Measurements from ENCODE around the gene ADAM23. TPM values are rescaled to one million over a fixed set of nuclear protein-coding genes. Genes with fewer than 3 reads are reported as not detected.

Gene ADAM23
- total RNA-seq, 1 donor from 2014 or later: 2.4 TPM

DNA sequence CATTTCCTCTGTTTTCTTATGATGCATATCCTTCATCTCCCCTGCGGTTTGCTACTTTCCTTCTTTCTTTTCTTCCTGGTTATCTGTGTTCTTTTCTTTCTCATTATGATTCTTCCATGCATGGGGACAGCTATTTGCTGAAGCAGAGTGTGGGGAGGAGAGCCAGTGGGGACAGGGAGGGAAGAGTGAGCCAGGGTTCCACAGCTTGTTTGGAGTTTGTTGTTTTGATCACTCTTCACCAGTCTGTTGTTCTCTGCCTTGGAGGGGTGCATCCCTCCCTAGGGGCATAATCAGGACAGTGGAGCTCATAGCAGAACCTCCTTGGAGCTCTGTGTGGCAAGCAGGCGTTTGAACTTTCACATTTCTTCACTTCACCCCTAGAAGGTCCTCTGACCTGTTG, 68.0 kb downstream of the ADAM23 start:
- no peak for DNase-seq (ENCODE audit: low spot score)

DNA sequence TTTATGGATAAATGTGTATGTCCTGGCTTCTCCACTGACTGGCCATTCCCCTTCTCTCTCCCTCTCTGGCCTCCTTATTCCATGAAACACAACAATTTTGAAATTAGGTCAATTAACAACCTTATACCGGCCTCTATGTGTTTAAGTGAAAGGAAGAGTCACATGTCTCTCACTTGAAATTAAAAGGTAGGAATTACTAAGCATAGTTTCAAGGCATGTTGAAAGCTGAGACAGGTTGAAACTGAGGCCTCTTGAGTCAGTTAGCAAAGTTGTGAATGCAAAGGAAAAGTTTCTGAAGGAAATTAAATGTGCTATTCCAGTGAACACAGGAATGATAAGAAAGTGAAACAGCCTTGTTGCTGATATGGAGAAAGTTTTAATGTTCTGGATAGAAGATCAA, 69.7 kb downstream of the ADAM23 start:
- DNase-seq (ENCODE audit: low spot score): no peak

DNA sequence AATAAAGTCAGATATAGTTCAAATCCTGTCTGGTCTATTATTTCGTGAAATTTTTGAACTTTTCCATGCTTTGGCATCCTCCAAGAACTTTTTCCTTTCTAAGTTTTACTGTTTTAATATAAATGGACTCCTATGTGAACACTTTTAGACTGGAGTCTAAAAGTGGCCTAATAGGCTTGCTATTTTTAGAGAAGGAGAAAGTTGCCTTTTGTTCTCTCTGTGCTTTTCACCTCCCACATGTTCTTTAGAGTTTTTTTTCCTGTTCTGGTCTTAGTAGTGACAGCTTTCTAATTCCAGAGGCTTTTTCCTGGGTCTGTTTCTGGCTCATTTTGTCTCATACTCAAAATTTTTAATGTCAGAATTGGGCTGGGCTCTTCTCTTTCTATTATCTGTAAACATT, 72.2 kb downstream of the ADAM23 start:
- no peak for DNase-seq (ENCODE audit: low spot score)

DNA sequence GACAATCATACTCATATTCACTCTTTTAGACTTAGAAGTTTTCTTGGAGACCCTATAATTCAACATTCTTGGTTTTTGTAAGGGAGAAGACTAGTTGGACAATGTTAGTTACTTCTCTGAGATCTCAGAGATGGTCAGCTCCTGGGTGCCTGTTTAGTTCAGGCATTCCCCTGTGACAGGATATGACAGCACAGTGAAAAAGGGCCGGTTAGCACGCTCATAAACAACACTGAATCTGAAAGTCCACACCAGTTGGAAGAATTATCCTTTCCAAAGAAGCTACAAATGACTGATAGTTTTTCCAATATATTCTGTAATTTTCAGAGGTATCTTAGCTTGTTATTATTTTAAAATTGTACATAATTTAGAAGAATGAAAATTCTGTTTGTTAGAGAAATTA, 75.7 kb downstream of the ADAM23 start:
- DNase-seq (ENCODE audit: low spot score): no peak

DNA sequence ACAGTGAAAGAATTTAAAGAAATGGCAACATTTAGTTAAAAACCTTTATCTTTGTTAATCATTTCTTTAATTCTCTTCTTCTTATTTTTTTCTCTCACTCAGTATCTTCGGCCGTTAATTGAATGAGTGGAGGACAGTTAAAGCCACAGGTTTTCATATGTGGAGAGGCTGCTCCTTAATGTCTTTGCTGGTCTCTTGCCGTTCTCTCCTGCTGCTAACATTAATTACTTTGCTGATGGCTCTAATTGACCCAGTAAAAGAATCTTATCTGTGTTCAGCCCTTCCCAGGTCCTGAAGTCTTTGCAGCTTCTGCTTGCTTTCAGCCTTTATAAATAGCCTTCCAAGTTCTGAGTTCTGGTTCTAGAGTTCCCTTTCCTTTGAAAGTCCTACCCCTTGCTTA, 77.1 kb downstream of the ADAM23 start:
- DNase-seq (ENCODE audit: low spot score): no peak

DNA sequence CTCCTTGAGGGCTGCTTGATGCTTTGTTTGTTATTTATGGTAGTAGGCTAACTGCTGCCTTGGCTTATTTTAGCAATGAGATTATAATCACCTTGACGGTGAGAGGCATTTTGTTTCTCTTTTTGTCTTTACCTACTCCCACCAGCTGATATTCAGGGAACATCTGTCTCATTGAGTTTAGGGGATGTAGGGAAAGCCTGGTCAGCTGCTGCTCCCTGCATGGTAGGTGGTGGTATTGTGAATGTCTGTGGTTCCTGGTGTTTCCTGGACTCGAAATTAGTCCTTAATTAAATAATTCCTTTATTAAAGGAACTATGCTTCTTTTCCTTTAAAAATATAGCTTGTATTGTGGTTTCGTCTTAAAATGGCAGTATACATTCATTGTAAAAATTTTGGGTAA, 77.8 kb downstream of the ADAM23 start:
- no peak for DNase-seq (ENCODE audit: low spot score)

DNA sequence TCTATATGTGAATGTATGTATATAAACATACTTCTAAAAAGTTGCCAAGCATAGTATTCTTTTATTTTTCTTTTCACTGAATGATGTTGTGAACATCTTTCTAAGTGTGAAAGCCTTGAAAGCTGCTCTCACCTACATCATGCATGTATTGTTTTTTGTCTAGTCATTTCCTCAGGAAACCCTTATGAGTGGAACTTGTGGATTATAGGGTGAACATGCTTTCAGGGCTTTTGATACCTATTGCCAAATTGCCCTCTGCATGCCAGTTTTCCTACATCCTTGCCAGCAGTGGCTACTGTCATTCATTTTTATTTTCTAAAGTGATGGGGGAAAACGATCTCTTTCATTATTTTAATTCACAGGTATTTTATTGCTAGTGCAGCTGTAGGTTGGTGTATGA, 78.3 kb downstream of the ADAM23 start:
- DNase-seq (ENCODE audit: low spot score): no peak

DNA sequence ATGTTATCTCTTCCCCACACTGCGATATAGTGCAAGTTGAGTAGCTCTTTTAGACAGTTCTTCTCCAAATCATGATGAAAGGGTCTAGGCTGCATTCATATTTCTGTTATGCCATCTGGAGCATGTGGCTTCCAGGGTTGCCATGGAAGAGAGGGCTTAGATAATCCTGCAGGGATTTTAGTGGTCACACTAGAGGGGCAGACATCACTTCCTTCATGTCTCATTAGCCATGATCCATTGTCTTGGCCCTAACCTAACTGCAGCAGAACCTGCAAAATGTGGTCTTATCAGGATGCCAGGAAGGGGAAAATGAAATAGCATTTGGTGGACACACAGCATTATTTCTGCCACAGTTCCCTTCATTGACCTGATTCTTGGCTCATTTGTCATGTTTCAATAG, 83.1 kb downstream of the ADAM23 start:
- no peak for DNase-seq (ENCODE audit: low spot score)

DNA sequence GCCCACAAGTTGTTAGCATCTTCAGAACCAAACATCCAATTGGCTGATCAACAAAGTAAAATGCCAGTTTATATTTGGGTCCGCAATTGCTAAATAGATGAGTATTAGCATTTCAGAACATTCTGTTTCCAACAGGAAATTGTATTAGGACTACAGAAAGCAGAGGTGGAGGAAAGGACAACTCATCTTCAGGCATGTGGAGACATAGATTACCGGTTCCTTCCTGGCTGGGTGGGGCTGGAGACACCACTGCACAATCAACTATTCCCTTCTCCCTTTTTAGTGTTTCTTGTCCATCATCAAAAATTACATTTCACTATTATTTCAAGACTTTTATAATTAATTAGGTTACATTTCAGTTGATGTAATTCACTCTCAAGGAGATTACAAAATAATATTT, 83.8 kb downstream of the ADAM23 start:
- no peak for DNase-seq (ENCODE audit: low spot score)

DNA sequence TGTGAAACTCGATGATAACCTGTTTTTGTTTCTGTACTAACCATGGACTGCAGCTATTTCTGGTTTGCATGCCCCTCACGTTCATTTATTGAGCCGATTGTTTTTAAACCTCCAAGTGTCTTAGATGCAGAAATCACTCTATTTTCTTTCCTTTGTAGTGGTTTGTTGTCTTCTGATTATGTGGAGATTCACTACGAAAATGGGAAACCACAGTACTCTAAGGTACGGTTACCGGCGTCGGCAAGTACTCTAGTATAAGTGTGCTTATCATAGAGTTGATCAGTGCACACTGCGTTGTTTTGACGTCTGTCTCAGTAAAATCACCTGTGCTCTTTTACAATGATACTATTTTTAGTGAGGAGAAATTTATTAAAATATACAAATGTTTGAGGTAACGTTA, 87.4 kb downstream of the ADAM23 start:
- no peak for DNase-seq (ENCODE audit: low spot score)

DNA sequence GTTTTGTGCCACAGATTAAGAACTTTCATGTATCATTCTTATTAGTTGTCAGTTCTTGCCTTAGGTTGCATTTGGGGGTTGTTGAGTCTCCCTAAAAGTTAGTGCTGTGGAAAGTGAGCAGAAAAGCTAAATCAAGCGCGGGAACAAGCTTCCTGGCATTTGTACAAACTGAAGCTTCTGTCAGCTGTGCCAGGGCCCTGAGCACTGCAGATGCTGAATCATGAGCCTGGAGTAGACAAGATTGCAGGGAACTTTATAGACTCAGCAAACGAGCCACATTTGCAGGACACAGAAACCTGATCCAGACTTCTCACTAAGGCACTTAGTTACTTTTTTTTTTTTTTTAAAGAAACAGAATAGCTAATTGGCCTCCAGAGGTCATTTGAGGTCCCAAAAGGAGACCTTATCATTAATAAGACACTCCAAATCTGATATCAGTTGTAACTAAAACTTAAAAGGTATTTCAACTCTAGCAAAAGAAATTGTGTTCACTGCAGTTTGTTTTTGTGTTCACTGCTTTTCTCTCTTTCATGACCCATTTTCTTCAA, 88.7 kb downstream of the ADAM23 start:
- DNase-seq (ENCODE audit: low spot score): no peak

DNA sequence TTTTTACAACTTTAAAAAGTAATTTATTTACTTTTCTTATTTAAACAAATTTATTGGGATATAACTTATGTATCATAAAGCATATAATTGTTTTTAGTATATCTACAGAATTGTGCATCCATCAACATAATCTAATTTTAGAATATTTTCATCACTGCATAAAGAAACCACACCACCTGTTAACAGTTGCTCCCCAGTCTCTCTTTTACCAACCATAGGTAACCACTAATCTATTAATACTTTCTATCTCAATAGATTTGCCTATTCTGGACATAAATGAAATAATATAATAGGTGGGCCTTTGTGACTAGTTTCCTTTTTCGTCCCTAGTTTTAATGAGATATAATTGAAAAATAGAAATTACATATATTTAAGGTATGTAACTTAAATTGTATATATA, 90.6 kb downstream of the ADAM23 start:
- DNase-seq (ENCODE audit: low spot score): no peak

DNA sequence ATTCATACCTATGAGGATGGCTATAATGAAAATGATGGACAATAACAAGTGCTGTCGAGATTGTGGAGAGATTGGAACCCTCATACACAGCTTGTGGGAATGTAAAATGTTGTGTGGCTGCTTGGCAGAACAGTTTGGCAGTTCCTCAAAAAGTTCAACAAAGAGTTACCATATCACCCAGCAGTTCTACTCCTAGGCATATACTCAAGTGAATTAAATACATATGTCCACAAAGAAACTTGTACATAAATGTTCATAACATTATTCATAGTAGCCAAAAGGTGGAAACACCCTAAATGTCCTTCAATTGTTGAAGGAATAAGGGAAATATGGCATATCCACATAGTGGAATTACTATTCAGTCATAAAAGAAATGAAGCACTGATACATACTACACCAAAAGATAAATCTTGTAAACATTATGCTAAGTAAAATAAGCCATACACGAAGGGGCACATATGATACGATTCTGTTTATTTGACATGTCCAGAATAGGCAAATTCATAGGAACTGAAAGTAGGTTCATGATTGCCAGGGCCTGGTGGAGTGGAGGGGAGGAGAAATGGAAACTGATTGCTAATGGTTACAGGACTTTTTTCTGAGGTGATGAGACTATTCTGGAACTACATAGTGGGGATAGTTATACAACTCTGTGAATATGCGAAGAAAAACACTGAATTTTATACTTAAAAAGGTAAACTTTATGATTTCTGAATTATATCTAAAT, 92.1 kb downstream of the ADAM23 start:
- DNase-seq (ENCODE audit: low spot score): no peak

DNA sequence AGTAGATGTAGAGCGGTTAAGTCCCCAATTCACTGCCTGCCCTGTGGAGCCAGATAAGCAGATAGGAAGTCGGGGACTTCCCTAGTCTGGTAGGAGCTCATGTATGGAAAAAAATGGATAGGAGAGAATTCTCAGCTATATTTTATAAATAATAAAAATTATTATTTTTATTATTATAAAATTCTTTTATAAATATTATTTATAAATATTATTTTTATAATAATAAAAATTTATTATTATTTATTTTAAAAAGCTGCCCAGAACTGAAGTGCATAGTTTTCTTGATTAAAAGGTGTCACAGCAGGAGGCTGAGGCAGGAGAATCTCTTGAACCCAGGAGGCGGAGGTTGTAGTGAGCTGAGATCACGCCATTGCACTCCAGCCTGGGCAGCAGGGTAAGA, 97.4 kb downstream of the ADAM23 start:
- DNase-seq (ENCODE audit: low spot score): no peak

DNA sequence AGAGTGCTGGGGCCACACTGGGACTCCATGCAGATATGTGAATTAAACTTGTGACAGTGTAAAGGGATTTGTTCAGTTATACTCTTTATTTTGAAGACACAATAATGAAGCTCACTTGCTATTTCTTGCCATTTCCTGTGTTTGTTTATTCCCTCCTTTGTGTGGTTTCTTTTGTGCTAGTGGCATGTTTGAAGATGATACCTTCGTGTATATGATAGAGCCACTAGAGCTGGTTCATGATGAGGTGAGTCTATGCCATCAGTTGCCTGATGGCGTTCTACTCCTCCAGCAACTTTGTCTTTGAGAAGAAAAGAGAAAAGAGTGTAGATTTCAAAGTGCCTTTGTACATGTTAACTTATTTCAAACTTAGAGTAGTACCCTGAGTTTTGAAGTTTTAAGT, 99.7 kb downstream of the ADAM23 start:
- DNase-seq (ENCODE audit: low spot score): no peak

DNA sequence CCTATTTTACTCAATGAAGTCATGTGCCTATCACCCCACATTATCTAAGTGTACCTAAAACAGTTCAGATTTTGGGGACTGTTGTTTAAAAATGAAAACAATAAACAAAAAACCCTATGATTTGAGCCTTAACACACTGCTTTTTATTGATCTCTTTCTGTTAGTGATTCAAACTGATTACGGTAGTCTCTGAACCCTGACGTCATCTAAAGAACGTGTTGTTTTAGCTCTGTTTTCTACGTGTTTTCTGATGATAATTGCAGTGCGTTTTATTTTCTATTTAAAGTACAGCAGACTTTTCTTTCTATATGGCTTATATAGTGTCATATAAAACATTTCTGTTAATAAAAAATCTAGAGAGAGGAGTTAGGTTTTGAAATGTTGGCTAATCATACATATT, 105.1 kb downstream of the ADAM23 start:
- no peak for DNase-seq (ENCODE audit: low spot score)

DNA sequence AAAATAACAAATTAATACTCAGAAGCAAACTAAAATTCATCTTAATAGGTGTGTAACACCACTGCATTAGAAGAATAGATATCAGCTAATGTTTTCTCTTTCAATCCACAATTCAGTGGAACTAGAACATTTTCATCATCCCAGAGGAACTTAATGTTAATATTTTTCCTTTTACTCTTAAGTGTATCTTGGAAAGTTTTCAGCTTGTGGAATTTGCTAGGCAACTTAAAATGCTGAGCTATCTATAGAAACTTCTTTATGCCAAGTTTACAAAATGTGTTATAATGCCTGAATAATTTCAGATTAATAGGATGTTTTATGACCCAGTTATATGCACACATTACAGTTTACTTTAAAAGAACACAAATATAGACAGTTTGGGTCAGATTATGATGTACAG, 112.4 kb downstream of the ADAM23 start:
- no peak for DNase-seq (ENCODE audit: low spot score)

DNA sequence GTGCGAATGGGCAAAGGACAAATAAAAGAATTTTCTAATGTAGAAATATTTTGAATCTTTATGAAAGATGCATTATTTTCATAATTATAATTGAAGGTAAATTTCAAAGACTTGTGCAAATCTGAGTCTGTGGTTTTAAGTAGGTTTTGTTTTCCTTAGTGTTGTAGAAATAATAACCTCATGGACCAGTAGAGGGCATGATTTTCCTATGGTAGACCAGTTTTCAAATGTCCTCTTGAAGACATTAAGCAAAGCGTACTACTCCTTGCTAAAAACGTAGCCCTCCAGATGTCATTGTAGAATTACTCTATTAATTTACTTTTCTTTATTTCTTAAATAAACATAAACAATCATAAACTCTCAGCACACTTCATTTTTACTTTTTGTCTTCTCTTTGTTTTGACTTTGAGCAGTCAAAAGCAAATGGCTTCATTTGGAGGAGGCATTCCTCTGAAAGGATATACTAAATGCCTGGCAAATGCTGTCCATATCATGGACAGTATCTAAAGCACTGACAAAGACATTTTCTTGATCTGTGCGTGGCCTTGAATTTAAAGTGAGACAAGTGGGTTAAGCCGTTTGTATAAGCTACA, 113.1 kb downstream of the ADAM23 start:
- no peak for DNase-seq (ENCODE audit: low spot score)

DNA sequence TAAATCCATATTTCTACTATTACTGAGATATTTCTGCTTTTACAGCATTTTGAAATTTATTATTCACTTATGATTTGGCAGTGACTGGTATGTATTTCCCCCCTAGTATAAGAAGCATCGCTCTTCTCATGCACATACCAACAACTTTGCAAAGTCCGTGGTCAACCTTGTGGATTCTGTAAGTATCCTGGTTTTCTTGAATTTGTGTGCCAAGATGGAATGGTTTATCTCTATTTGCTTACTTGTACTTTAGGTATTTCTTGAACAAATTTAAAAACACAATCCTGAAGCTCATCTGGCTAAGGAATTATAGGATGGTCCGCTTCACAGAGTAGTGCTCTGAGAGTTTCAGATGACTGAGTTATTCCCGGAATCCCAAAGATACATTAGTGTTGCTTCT, 114.0 kb downstream of the ADAM23 start:
- DNase-seq (ENCODE audit: low spot score): no peak

DNA sequence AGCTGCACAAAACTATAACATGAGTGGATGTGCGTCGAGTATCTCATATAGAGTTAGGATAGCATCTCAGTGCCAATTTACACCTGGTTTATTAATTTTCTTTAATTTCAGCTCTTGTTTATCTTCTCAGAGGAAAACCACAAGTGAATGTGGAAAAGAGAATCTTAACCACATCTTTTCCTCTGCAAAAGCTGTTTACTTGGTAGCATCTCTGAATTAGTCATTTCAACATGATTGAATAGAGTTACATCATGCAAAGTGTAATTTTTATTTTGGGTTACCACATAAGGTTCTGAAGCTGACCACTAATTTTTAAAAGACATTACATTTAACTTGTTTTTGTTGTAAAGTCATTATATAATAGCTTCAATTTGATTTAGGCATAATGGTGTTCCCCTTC, 115.2 kb downstream of the ADAM23 start:
- no peak for DNase-seq (ENCODE audit: low spot score)

DNA sequence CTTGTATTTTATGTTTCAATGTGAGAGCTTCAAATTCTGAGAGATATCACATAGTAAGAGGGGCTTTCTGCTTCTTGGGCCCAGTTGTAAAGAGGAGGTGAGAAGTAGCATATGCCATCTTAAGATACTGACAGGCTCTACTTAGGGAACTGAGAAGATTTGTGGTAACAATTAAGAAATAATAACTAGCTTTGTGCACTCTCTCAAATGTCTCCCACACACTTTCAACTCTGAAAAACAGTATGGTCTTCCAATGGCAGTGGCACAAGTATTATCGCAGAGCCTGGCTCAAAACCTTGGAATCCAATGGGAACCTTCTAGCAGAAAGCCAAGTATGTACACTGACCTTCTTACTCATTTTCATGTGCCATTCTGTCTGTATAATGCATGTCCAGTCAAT, 118.6 kb downstream of the ADAM23 start:
- DNase-seq (ENCODE audit: low spot score): no peak

DNA sequence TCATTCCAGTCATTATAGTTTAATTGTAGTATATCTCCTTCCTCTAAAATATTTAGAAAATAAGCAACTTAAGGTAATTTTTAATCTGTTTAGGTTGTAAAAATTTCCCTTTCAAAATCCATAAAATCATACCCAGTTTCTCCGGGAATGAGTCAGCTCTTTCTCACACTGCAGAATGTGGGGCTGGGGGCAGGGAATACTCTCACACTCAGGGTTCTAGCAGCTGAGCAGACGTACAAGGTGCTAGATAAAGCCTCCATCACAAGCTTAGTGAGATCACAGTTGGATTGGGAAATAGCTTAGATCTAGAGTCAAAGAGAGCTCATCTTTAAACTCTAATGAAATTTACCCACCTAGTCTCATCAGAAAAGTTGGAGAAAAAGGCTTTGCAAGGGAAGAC, 119.0 kb downstream of the ADAM23 start:
- DNase-seq (ENCODE audit: low spot score): no peak

DNA sequence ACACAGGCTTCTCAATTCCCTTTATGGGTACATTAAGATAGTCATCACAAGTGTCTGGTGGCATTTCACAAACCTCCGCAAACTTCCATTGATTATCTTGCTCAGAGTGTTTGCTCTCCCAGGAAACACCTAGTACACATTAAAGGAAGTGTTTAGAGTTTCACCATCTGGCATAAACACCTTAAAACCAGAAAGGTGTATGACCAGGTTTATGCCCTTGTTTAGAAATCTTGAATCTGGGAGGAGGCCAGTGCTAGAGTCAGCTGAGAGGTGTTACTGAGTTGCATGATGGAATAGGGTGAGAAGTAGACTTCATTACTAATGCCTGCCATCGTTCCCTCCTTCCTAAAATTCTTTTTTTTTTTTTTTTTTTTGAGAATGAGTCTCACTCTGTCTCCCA, 120.0 kb downstream of the ADAM23 start:
- DNase-seq (ENCODE audit: low spot score): no peak

DNA sequence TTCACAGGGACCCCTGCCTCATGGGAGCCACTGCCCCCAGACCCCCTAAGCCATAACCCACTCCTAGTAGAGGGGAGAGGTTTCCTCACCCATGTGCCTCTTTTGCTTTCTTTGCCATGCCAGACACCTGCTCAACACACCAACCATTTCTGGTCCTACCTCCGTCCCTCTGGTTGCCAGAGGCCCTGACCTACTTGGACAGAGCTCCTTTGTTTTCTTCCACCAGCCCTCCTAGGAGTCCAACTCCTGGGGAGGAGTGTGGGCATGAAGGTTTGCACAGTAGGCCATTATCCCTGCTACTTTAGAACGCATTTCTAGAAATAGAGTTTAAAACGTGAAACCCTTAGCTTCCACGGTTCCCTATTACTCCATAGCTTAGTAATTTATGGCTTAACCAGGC, 122.3 kb downstream of the ADAM23 start:
- DNase-seq (ENCODE audit: low spot score): no peak

Data from mucosa of gallbladder (tissue), 1 donor.